HG03066 (cell line): ENCODE measurements around the gene MYPN.
A peak's percentile ranks its signal among the peaks of the same experiment; 100 is the strongest.
"Not testable (repeated sequence)": the region's sequence is repeated elsewhere in the genome, so short reads cannot be mapped to it uniquely, and the experiment has no call there.

Experiments used
- ATAC-seq: cut with Tn5 transposase; IDR thresholded peaks from one replicate; pipeline ENCODE4 v1.9.1; 2021; ENCODE audit warnings: low read depth; ENCODE audit not compliant: unreplicated experiment

The MYPN gene

DNA sequence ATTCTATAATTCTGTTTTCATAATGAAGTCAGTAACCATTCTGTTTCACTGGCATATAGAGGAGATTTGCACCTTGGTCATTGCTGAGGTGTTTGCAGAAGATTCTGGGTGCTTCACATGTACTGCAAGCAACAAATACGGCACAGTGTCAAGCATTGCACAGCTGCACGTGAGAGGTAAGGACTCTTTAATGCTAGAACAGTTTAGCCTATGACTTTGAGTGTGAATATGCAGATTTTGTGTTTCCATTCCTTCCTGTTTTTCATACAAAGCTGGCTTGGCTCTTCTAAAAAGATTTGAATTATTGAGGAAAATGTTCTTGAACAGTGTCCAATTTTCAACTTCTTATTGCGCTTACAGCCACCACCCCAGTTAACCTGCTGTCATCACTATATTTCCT is 56.4 kb downstream of the MYPN start:
- no peak for ATAC-seq

DNA sequence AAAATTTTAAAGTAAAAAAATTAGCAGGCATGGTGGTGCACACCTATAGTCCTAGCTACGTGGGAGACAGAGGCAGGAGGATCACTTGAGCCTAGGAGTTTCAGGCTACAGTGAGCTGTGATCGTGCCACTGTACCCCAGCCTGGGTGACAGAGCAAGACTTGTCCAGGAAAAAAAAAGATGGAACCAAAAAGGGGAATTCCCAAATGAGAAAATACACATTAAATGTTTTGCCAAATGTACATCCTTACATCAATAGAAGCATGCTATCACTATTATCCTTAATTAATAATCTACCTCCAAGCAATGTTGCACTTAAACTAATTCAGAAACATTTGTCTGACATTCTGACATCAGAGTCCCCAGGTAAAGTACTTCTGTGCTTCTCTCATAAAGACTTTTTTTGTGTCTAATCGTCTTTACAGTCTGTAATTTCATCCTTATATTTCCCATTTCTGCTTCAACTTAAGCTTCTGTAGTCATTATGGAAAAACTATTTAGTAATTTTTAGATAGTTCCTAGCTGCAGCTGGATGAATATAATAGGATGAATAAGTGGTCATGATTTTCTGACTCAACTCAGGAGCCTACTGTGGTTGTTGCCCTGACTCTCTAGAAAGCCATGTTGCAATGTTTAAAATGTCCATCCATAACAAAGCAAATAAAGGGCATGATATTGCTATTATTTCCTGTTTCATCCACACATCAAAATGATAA is 57.7 kb downstream of the MYPN start:
- ATAC-seq: no peak

DNA sequence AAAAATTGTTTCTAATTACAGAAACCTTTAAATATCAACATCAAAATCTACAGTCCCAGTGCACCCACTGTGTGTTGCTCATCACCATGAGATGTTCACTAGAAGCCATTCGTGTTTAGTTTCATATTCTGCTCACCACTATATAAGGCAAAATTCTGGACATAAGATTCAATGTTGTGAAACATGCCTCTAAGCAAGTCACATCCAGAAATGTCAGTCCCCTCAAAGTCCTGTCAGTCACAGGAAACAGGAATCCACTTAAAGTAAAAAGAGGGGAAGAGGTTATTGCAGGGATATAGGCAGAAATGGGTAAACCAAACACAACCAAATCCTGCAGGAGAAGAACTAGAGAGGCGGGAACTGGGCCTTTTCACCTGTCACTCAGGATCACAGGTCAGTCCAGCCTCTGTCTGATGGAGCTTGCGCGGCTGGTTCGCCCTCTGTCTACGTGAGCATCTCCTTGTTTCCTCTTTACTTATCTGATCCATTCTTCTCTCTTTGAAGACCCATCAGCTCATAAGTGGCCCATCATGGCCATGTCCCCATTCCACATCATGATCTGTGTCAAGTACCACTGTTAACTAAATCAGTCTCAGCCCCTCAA is 58.4 kb downstream of the MYPN start:
- no peak for ATAC-seq

DNA sequence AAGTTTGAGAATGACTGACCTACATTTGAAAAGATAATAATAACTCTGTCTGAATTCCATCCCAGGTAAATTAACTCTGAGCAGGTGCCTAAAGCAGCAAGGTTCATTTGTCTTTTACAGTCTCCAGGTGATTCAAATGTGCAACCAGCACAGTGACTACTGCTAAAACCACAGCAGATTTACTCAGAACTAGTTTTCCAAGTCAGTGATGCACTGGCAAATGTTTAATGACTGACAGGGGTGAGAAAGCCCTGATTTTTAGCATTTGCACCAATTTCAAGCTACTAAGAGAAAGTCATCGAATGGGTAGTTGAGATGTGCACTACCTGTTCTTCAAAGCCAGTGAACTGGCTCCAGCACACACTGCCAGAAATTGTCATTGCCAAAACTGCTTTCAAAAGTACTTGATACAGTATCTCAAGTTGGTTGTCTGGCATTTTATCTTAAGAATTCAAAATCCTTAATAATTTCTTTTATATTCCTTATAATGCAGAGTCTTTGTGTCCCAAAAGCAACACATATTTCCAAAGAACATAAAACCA is 62.3 kb downstream of the MYPN start:
- no peak for ATAC-seq

DNA sequence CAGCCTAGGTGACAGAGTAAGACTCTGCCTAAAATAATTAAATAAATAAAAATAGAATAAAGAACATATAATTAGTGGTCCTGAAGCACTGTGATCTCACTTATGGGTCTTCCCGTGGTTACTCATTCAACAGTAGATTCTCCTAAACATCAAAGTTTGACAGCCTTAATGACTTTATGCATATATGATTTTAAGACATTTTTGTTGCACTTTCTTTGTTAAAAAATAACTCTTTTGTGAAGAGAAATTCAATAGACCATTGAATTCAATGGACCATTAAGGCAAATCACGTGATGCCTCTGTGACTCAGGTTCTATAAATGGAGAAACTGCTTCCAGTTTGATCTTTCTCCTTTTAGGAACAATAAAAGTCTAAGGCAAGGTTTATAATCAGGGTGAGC is 63.0 kb downstream of the MYPN start:
- no peak for ATAC-seq

DNA sequence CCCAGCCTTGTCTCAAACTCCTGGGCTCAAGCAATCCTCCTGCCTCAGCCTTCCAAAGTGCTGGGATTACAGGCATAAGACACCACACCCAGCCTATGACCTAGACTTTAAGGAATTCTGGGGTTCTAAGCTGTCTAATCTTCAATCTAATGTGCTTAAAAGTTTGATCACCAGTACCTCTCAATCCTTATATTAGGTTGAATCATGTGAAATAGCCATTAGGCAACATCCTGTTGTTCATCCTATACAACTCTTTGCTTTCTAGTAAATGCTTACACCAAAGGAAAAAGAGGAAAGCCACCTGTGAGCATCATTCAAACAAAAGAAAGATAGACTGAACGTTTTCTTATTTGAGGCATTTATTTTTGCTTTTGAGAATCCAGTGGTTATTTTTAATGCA is 66.7 kb downstream of the MYPN start:
- no peak for ATAC-seq

DNA sequence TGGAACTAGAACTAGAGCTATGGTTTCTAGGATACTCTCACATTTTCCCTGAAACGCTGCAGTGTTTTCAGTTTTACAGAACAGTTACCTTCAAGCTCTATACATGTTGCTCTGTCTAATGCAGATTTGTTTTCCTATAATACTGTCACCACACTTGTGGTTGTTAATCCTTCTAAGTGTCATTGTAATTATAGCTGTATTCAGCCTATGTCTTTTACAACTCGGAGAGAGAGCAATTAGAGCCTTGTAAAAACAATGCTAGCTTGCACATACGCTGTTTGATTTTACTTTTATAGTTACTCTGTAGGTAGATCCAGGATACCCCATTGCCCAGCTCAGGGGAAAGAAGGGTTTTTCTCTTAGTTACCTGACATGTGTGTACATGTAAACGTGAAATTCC is 67.5 kb downstream of the MYPN start:
- no peak for ATAC-seq

DNA sequence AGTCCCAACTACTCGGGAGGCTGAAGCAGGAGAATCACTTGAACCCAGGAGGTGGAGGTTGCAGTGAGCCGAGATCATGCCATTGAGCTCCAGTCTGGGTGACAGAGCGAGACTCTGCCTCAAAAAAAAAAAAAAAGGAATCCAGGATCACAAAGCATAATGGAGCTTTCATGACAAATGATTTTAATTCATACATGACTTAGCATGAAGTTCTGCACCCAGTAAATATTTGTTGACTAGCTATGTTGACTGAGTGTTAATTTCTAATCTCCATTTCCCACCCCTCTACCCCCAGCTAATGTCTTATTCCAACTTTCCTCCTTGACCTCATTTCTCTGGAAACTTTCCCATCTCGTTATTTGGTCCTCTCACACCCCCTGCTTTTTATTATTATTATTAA is 69.3 kb downstream of the MYPN start:
- no peak for ATAC-seq

DNA sequence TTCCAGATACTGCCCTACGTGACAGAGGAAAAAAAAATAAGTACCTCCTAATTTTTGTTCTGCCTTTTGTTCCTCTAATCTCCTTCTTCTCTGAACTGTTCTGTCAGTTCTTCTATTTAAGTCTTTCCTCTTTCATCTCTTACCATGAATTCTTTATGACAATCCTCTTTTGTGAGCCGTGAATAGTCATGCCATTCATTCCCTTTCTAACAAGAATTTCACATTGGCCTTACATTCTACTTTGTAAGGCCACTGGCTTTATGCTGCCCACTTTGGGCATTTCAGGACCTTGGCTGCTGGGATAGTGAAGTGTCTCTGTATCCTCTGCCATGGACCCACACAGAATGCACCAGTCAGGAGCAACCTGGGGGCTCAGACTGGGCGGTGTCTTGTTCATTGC is 69.7 kb downstream of the MYPN start:
- no peak for ATAC-seq

DNA sequence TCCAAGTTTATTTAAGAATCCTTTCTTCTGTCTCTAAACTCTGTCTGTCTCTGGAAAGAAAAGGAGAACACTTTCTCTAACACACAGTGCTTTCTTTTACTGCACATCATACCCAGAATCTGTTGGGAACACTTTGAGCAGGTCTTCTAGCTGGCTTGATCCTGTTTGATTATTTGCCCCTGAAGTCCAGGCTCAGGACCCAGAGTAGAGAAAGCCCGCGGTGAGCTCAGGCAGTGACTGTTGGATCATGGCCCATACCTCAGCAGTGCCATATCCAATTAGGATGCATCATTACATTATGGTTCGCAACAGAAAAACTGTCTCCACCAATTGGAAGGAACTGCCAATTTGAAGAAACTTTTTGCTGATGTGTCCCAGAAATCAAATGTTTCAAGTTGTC is 71.2 kb downstream of the MYPN start:
- ATAC-seq: no peak

DNA sequence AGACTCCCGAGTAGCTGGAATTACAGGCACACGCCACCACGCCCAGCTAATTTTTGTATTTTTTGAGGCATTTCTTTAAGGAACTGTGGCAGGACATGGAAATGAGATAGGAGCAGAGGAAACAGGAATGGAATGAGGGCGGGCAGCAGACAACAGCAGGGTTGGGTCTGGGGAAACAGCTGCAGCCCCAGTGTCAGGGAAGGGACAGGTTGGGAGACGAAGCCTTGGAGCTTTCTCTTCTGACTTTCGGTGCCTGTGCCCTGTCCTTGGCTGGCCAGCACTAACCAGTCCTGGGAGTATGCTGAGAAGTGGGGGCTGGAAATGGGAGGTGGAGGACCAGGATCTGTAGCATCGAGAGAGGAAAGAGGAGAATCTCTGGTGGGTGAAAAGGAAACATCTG is 75.3 kb downstream of the MYPN start:
- ATAC-seq: no peak

DNA sequence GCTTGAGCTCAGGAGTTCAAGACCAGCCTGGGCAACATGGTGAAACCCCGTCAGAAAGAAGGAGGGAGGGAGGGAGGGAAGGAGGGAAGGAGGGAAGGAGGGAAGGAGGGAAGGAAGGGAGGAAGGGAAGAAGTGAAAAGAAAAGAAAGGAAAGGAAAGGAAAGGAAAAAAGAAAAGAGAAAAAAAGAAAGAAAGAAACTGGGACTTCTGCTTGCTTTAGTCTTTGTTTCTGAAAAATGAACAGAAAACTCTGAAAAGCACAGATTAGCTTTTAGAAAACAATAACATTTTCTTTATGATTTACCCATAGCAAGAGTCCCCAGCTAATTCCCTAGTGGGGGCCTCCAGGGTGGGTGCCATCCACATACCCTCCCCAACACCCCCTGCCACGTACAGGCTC is 75.8 kb downstream of the MYPN start:
- no peak for ATAC-seq

DNA sequence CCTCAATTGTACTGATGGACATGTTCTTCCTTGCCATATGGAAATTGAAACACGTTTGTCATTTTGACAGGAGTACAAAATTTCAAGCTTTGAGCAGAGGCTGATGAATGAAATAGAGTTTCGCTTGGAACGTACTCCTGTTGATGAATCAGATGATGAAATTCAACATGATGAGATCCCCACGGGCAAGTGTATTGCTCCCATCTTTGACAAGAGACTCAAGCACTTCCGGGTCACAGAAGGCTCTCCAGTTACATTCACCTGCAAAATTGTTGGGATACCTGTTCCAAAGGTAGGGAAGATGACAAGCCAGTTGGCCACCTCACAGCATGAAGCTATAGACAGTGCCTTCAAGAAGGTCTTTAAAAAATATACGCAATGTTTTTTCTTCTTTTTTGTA is 79.5 kb downstream of the MYPN start:
- no peak for ATAC-seq

DNA sequence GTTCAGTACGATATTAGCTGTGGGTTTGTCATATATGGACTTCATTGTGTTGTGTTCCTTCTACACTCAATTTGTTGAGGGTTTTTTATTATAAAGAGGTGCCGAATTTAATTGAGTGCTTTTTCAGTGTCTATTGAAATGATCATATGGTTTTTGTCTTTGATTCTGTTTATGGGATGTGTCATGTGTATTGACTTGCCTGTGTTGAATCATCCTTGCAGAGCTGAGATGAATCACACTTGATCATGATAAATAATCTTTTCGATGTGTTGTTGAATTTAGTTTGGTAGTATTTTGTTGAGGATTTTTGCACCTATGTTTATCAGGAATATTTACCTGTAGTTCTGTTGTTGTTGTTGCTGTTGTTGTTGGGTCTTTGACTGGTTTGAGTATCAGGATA is 82.8 kb downstream of the MYPN start:
- no peak for ATAC-seq

DNA sequence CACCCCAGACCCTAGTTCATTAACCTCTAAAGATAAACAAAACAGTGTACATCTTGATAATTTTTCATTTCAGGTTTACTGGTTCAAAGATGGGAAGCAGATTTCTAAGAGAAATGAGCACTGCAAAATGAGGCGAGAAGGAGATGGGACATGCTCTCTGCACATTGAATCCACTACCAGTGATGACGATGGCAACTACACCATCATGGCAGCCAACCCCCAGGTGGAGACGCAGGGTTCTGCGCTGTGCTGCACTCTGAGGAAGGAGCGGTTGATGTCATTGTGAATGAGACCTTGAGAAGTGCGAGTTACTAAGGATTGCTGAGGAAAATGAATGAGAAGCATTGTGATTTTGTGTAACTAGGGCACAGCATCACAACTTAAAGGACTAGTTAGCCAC is 85.0 kb downstream of the MYPN start:
- no peak for ATAC-seq

DNA sequence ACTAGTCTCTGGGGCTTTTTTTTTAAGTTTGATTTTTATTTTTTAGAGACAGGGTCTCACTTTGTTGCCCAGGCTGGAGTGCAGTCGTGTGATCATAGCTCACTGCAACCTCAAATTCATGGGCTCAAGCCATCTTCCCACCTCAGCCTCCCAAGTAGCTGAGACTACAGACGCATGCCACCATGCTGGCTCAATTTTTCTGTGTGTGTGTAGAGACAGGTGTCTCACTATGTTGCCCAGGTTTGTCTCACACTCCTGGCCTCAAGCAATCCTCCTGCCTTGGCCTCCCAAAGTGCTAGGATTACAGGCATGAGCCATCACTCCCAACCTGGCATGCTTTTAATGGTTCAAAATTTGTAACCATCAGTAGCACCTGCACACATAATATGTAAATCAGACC is 86.5 kb downstream of the MYPN start:
- not testable (repeated sequence) for ATAC-seq

DNA sequence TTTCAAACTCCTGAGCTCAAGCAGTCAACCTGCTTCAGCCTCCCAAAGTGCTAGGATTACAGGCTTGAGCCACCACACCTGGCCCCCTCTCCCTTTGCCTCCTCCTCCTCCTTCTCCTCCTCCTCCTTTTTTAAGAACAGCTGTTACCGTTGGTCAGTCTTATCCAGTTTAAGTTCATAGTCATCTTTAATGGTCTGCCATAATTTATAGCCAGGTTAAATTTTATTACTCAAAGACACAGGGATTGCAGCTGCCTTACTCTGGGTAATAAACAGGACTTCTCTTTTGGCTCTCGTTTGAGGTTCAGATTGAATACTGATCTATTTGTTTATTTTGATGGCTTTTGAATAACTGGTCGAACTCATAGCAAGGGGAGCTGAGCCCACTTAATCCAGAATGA is 87.4 kb downstream of the MYPN start:
- ATAC-seq: no peak

DNA sequence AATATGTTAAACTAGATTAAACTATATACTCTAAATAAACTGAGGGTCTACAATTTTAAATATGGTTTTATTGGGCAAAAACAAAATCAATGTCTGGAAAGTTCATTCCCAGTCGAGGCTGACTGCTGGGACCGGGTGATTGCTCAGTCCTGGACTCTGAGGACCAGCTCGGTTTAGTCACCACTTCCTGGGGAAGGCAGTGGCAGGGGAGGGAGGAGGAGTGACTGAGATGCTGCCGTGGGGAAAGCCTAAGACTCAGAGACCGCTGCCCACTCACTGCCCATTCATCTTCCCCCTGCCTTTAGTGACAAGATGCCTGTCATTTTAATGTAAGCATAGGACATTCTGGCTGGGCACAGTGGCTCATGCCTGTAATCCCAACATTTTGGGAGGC is 93.7 kb downstream of the MYPN start:
- no peak for ATAC-seq

DNA sequence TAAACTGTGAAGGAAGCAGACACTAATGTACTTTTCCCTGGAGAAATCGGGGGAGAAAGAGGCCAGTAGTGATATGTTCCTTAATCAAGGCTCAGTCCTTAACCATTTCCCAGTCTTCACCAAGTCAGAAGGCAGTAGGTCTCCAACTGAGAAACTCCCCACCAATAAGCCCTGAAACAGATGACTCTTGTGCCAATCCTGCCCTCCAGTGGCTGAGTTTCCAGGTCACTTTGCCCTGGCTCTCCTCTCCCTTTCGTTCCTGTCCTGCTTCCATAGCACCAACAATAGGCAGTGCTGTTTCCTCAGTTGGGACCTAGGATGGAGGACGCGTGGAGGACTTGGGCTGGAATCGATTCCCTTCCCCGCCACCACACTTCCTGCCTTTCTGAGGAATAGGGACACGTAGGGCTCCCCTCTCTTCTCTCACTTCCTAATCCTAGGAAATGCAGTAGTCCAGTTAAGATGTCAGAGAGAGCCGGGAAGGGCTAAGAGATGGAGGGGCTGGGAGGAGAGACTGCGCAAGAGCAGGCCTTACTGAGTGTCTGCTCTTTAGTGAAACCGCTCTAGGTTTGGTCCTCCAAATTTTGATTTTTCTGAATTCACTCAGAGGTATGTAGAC is 99.2 kb downstream of the MYPN start:
- ATAC-seq: peak; percentile 52

DNA sequence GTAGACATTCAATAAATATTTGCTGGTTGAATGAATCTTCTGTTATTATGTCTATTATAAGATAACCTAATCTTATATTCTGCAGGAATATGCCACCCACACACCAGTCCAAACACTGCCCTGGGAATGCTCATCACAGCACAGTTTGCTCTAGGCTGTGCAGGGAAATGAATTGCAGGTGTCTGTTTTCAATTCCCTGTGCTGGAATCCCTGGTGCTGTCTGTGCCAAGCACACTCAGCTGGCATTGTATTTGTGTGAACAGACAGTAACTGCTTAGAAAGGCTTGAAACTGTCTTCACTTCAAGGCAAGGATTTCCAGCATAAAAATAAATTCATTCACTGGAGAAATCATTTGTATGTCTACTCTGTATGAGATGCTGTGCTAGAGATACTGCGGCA is 102.4 kb downstream of the MYPN start:
- ATAC-seq: no peak

DNA sequence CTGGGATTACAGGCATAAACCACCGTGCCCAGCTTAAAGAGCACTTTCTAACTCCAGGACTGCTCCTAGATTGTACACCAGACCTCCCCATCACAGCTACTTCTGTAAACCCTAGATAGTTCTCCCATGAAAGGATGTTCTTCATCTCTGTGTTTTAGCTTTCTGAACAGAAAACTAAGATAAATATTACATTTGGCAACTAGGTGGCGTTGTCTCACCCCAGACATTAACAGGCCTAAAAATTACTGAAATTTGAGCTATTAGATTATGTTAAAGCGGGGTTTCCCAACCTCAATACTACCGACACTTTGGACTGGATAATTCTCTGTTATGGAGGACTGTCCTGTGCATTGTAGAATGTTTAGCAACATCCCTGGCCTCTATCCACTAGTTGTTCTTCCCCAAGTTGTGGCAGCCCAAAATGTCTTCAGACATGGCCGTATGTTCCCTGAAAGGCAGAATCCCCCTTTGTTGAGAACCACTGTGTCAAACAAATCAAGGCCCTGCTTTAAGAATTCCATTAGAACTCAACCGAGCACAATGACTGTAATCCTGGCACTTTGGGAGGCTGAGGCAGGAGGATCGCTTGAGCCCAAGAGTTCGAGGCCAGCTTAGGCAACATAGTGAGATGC is 103.5 kb downstream of the MYPN start:
- ATAC-seq: no peak

DNA sequence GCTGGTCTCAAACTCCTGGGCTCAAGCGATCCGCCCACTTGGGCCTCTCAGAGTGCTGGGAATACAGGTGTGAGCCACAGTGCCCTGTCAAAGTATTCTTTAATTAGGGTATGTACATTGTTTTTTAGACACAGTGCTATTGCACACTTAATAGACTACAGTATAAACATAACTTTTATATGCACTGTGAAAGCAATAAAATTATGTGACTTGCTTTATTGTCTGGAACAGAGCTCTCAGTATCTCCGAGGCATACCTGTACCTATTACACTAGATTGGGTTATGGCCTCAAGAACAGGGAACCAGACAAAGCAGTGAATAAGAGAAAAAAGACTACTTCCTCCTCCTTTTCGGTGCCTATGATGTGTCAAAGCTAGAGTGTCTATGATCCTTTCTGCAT is 109.5 kb downstream of the MYPN start:
- no peak for ATAC-seq
